GM18520 (cell line): ENCODE measurements around the gene PRR20G.
"Not testable (repeated sequence)": the region's sequence is repeated elsewhere in the genome, so short reads cannot be mapped to it uniquely, and the experiment has no call there.

Experiments used
- ATAC-seq: cut with Tn5 transposase; IDR thresholded peaks from one replicate; pipeline ENCODE4 v1.9.1; 2021; ENCODE audit not compliant: unreplicated experiment

PRR20G gene

GRCh38 chr3:127304121-127304744 lies 16.4 kb upstream of the PRR20G start:
- ATAC-seq, result no peak

GRCh38 chr3:127299276-127299675 lies 11.4 kb upstream of the PRR20G start:
- ATAC-seq, result no peak

DNA sequence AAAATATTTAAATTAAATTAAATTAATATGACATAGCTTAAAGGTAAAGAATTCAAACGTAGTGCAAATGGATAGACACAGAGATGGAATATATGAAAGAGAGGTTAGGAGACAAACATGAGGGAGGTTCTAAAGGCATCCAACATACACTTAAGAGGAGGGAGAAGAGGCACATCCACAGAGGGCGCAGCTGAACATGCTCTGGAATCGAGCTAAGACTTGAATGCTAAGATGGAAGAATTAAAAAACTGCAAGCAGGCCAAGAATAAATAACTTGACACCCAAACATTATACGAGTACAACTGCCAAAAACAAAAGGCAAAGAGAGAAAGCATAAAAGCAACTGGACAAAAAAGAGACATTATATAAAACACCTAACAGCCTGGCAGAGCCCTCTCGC lies 9.1 kb upstream of the PRR20G start:
- no peak for ATAC-seq

DNA sequence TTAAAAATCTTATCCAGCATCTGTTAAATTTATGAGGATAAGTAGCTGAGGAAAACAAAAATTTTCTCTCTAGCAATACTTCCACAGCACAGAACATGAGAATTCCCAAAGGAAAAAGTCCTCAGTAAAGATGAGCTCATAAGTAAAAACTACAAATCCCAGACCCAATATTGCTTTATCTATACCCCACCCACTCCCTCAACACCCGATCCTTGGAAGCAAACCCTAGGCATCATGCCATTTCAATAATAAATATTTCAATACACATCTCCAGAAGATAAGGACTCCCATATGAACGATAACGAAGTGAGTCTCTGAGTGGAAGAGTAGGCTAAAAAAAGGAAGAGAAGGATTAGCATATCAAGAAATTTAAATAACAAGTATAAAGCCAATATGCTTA lies 8.3 kb upstream of the PRR20G start:
- no peak for ATAC-seq

DNA sequence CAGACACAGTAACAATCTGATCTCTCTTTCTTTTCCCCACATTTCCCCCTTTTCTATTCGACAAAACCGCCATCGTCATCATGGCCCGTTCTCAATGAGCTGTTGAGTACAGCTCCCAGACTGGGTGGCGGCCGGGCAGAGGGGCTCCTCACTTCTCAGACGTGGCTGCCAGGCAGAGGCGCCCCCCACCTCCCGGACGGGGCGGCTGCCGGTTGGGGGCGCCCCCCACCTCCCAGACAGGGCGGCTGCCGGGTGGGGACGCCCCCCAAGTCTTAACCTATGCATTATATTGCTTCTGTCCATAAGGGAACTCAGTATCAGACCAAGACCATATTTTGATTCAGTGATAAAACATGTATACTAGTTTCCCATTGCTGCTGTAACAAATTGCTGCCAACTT lies 5.8 kb upstream of the PRR20G start:
- ATAC-seq, result not testable (repeated sequence)

DNA sequence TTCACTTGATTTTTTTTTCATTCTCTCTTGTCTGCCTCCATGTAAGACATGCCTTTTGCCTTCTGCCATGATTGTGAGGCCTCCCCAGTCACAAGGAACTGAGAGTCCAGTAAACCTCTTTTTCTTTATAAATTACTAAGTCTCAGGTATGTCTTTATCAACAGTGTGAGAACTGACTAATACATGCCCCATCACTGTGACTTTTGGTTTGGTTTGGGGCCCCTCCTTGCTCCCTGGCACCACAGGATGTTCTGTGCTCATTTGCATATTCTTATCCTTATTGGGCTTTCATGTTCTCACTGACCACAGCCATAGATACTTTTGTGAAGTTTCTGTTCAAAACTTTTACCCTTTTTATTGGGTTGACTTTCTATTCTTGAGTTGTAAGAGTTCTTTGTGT lies 3.8 kb upstream of the PRR20G start:
- no peak for ATAC-seq

DNA sequence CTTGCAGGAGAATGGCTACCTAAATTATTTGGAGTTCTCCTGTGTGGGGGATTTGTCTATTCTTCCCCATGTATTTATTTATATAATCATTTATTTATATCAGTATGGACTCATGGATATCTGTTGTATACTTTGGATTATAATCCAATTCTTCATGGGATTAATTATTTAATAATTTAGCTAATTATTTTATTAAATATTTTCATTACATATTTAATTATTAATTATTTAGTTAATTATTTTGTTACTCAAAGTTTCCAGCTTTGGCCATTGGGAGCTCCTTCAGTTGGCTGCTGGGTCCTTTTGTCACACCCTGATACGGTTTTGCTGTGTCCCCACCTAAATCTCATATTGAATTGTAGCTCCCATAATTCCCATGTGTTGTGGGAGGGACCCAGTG lies 3.3 kb upstream of the PRR20G start:
- no peak for ATAC-seq

DNA sequence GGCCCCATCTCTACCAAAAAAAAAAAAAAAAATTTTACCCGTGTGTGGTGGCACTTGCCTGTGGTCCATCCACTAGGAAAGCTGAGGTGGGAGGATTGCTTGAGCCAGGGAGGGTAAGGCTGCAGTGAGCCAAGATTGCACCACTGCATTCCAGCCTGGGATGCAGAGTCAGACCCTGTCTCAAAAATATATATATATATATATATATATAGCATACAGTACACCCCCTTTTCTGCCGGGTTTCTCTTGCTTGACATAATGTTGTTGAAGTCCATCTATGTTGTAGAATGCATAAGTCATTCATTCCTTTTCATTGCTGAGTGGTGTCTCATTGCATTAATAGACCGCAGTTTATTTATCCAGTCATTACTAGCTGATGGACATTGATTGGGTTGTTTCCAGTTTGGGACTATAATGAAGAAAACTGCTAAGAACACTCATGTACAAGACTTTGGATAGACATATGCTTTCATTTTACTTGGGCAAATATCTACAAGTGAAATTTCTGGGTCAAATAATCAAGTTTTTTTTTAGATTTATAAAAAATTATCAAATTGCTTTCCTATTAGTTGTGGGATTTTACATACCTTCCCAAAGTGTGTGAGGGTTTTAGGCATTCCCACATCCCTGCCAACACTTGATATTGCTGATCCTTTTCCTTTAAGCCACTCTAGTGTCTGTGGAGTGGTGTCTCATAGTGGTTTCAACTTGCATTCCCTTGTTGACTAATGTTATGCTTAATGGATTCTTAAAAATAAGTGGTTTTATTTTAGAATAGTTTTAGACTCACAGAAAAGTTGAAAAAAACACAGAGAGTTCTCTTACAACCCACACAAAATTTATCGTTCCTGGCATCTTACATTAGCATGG lies 2.1 kb upstream of the PRR20G start:
- ATAC-seq, result no peak

GRCh38 chr3:127288921-127289705 lies 1.3 kb upstream of the PRR20G start:
- no peak for ATAC-seq

DNA sequence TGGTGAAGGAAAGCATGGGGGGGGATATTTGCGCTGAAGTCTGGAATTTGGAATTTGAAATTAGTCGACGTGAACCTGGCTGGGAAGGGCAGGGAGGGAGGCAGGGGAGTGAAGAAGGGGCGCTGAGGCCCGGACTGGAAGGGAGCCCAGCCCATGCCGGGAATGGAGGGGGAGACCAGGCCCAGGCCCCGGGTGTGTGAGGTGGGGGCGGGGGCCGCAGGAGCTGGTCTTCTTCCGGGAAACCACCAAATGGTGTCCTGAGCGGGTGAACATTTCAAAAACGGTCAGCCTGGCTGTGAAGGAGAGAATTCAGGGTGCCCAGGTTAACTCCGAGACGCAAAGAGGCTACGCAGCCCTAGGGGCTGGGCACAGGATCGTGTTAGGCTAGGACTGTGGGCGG lies 497 bp upstream of the PRR20G start:
- ATAC-seq, result no peak

DNA sequence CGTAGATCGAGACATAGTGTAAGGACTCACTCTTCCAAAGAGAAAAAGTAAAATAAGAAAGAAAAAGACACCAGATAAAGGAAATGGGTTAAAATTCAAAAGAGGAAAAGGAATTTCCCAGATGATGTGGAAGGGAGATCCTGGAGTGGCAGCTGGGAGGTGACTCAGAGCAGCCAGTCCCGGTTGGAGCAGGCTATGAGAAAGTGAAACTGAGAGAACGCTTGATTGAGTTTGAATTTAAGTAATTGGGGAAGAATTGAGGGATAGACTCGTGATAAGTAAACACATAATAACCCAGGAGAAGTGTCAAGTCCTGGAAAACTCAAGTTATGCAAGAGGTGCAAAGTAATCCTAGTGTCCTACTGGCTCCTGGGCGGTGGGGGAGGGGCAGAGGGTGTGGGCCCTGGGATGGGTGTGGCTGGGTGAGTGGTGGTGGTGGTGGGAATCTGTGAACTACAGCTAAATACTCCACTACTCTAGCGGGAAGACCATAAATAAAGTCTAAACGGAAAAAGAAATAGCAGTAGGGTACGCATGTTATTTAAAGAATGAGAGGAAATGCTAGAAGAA lies 1.2 kb downstream of the PRR20G start:
- ATAC-seq, result no peak

- no peak for ATAC-seq
These were observed 3.6 kb downstream of the PRR20G start for GRCh38 chr3:127284258-127284657.

DNA sequence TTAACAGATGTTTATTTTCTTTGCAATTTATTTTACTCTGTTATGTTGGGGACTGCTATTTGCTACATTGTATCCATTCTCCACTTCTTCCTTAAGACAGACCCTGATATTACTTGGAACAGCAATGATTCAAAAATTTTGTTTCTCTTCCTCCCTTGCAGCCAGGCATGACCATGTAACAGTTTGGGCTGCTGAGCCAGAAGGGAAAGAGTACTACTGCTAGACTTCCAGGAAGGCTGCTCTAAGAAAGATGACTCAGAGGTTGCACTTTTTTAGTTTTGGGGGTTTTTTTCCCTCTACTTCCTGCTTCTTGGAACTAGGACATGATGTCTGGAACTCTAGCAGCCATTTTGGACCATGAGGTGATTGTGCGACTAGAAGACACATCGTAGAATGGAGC lies 10.3 kb downstream of the PRR20G start:
- ATAC-seq, result no peak

DNA sequence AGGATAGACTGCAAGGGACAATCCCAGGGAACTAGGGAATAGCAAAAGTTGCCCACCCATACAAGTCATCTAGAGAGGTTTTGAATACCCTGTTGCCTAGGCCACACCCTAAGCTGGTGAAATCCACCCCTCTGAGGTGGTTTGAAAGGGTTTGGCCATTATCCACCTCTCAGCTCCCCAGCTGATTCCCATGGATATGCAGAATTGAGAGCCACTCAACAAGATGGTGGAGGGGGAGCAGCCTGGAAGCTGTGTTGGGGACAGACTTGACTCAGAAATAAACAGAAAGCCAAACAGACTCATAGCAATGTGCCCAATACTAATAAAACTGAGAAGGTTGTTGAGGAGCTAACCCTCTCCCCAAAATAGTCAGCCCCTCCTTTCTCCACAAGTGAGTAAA lies 10.9 kb downstream of the PRR20G start:
- ATAC-seq, result no peak

GRCh38 chr3:127276396-127276795 lies 11.4 kb downstream of the PRR20G start:
- ATAC-seq, result no peak

- ATAC-seq, result no peak
These were observed 12.5 kb downstream of the PRR20G start for GRCh38 chr3:127275287-127275781.

DNA sequence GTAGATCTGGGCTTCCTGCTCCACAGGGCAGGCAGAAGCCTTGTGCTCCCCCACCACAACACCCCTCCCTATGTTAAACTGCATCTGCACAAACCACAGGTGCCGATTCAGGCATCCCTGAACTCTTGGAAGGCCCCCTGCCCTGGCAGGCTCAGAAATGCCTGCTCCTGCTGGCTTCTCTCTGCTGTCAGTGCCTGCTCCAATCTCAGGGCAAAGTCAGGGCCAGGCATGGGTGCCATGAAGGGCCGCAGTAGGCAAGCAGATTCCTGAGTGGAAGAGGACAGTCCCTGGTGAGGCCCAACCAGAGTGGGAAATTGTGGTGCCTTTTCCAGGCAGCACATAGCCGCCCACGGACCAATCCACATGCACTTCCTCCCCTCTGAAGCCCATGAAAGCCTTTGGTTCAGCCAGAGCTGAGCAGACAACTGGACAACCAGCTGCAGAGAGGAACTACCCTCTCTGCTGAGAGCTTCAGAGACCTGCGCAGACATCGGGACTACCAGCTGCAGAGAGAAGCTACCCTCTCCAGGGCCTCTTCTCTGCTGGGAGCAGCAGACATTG lies 13.6 kb downstream of the PRR20G start:
- no peak for ATAC-seq

- no peak for ATAC-seq
These were observed 14.6 kb downstream of the PRR20G start for GRCh38 chr3:127273206-127273605.

GRCh38 chr3:127266186-127266585 lies 21.7 kb downstream of the PRR20G start:
- ATAC-seq, result no peak

DNA sequence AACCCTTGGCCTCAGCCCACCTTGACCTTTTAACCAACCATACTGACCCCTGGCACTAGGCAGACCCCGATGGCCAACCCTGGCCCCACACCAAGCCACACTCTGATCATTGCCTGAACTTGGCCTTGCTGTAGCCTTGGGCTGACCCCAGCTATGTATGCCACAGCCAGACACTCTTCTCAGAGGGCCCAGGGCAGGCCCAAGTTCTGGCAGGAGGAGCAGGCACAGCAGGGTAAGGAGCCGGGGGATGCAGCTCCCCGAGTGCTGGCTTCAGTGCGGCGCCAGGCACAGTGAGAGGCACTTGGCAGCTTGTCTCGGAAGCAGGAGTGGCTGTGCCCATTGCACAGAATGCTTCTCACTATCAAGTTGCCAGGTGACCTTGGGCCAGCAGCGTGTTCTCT lies 22.3 kb downstream of the PRR20G start:
- ATAC-seq, result no peak
